HAP-1 (cell line): ENCODE data around the gene MAGI1.

ENCODE experiments used
- DNase-seq, 2 experiments: peaks; one replicate each; pipeline ENCODE4 v3.0.0-alpha.2; 2016 to 2020; ENCODE audit warnings: low spot score in 2 of 2
- H3K27me3 ChIP-seq: fragments of 250-450 bp; sonication (Bioruptor Pico); 2 replicates; pipeline ENCODE4 v1.5.1; 2020; ENCODE audit warnings: low read depth, mild to moderate bottlenecking, moderate library complexity
- H3K36me3 ChIP-seq: fragments of 250-450 bp; sonication (Bioruptor Pico); replicated peaks from 2 replicates; pipeline ENCODE4 v1.5.1; 2020; ENCODE audit warnings: mild to moderate bottlenecking
- H3K4me1 ChIP-seq: fragments of 250-450 bp; sonication (Bioruptor Pico); 2 replicates; pipeline ENCODE4 v1.5.1; 2020; ENCODE audit warnings: mild to moderate bottlenecking
- H3K4me3 ChIP-seq: fragments of 250-450 bp; sonication (Bioruptor Pico); 2 replicates; pipeline ENCODE4 v1.5.1; 2020; ENCODE audit warnings: mild to moderate bottlenecking, moderate library complexity
- H3K9me3 ChIP-seq: fragments of 250-450 bp; sonication (Bioruptor Pico); 2 replicates; pipeline ENCODE4 v1.5.1; 2020; ENCODE audit warnings: mild to moderate bottlenecking, moderate library complexity
- in situ Hi-C: fragments of 300-500 bp; cut with MboI; formaldehyde crosslinking; loops from 3 replicates; pipeline ENCODE4 v1.14.3; 2020; ENCODE audit warnings: low sequenced_read_pairs, inconsistent platforms, mixed read lengths

The MAGI1 gene

GRCh38 chr3:65314916-65315315 is 723.8 kb downstream of the MAGI1 start:
- H3K4me3 ChIP-seq, result no peak overlapping the region
- in situ Hi-C loops, result no loop called here
- H3K27me3 ChIP-seq, result no peaks in the 10 kb centered on the region; the same call in 1 of the 2 replicates
- H3K4me1 ChIP-seq, result no peaks in the 10 kb centered on the region; the same call in 1 of the 2 replicates
- no peaks in the 10 kb centered on the region for H3K9me3 ChIP-seq
- no peak for DNase-seq
- H3K36me3 ChIP-seq, result no peaks in the 10 kb centered on the region

- Histone ChIP-seq H3K4me3 (no peak overlapping the region), H3K36me3 (no peaks in the 10 kb centered on the region), H3K27me3 (no peaks in the 10 kb centered on the region; the same call in 1 of the 2 replicates), H3K4me1 (no peaks in the 10 kb centered on the region; the same call in 1 of the 2 replicates), H3K9me3 (no peaks in the 10 kb centered on the region)
- in situ Hi-C loops, result no loop called here
- no peak for DNase-seq
Measured at GRCh38 chr3:65314269-65314668, 724.4 kb downstream of the MAGI1 start.

- Histone ChIP-seq H3K4me3 (no peak overlapping the region), H3K27me3 (peaks cover 3% of the 10 kb centered on the region), H3K36me3 (no peaks in the 10 kb centered on the region), H3K4me1 (no peaks in the 10 kb centered on the region; the same call in 1 of the 2 replicates), H3K9me3 (no peaks in the 10 kb centered on the region)
- in situ Hi-C loops, result no loop called here
- no peak for DNase-seq
Measured at GRCh38 chr3:65313666-65314065, 725.1 kb downstream of the MAGI1 start.

- in situ Hi-C loops, result no loop called here
- H3K9me3 ChIP-seq, result no peaks in the 10 kb centered on the region
- H3K27me3 ChIP-seq, result peaks cover 25% of the 10 kb centered on the region
- DNase-seq, result no peak
- no peak overlapping the region for H3K4me3 ChIP-seq
- H3K36me3 ChIP-seq, result no peaks in the 10 kb centered on the region
- no peaks in the 10 kb centered on the region for H3K4me1 ChIP-seq
Measured at GRCh38 chr3:65305836-65306235, 732.9 kb downstream of the MAGI1 start.
